A549 (cell line): Measurements from ENCODE around the gene NINL. TPM values are rescaled to one million over a fixed set of nuclear protein-coding genes. Genes with fewer than 3 reads are reported as not detected.

Experiments
- ATAC-seq, 2 experiments: fragments of 200-7000 bp in 1 of 2; fragments of >200 bp in 1 of 2; cut with Nextera tagmentation in 1 of 2; cut with Tn5 transposase in 1 of 2; 3 replicates each; pipeline versions ENCODE4 v1.8.0 to v1.9.1; 2018 to 2020; ENCODE audit warnings: mild to moderate bottlenecking in 1 of 2, moderate library complexity in 1 of 2
- CTCF ChIA-PET: fragments of 300-600 bp; sonication (Branson Sonifier 250); formaldehyde crosslinking; extraction: SDS; loops from one replicate; lab custom pipeline; 2021; ENCODE audit warnings: antibody characterized with exemption, inconsistent platforms; lab: Yijun Ruan, JAX
- POLR2A ChIA-PET: fragments of 350-600 bp; formaldehyde crosslinking; extraction: SDS; loops from one replicate; lab custom pipeline; 2021; ENCODE audit warnings: antibody characterized with exemption, inconsistent platforms; lab: Yijun Ruan, JAX
- DNase-seq, 2 experiments: peaks; one replicate each; pipeline versions ENCODE4 v3.0.0 to v3.0.0-alpha.2; 2011 to 2016; ENCODE audit warnings: low read depth in 1 of 2, low spot score in 1 of 2
- FAIRE-seq: peaks from 2 replicates; lab custom pipeline; 2011; peaks lifted over from hg19 to GRCh38; lab: Jason Lieb, UNC
- H3K27ac ChIP-seq, 2 experiments: fragments of >200 bp; sonication (Bioruptor Twin); formaldehyde crosslinking; 3 replicates each; pipeline ENCODE4 v1.5.1; 2016 to 2017
- H3K4me1 ChIP-seq: fragments of >200 bp; sonication (Bioruptor Twin); formaldehyde crosslinking; 3 replicates; pipeline ENCODE4 v1.6.1; 2016
- H3K4me2 ChIP-seq: fragments of >200 bp; sonication (Bioruptor Twin); formaldehyde crosslinking; 3 replicates; pipeline ENCODE4 v1.6.1; 2016
- H3K4me3 ChIP-seq: fragments of >200 bp; sonication (Bioruptor Twin); formaldehyde crosslinking; 3 replicates; pipeline ENCODE4 v1.5.1; 2016
- H3K9me3 ChIP-seq: fragments of >200 bp; sonication (Bioruptor Twin); formaldehyde crosslinking; 3 replicates; pipeline ENCODE4 v1.6.1; 2016
- CBX8 ChIP-seq: fragments of 200-600 bp; sonication (generic); IDR thresholded peaks from 2 replicates; pipeline ENCODE4 v1.6.1; 2016
- CHD4 ChIP-seq: fragments of 200-600 bp; sonication (generic); IDR thresholded peaks from 2 replicates; pipeline ENCODE4 v1.6.1; 2016; ENCODE audit warnings: antibody characterized with exemption, mild to moderate bottlenecking, borderline replicate concordance
- HEYL ChIP-seq: fragments of 250-450 bp; sonication (Bioruptor Pico); IDR thresholded peaks from 2 replicates; pipeline ENCODE4 v1.8.0; 2021; ENCODE audit warnings: mild to moderate bottlenecking, moderate library complexity
- JUN ChIP-seq, 2 experiments: fragments of >200 bp; sonication (Bioruptor Twin); formaldehyde crosslinking; IDR thresholded peaks; 2 replicates in 1 of 2; 3 replicates in 1 of 2; pipeline ENCODE4 v1.6.1; 2016 to 2017
- JUNB ChIP-seq: fragments of >200 bp; sonication (Bioruptor Twin); formaldehyde crosslinking; IDR thresholded peaks from 2 replicates; pipeline ENCODE4 v1.6.1; 2016
- KDM5A ChIP-seq: fragments of 200-600 bp; sonication (generic); IDR thresholded peaks from 2 replicates; pipeline ENCODE4 v1.6.1; 2016; ENCODE audit warnings: antibody characterized with exemption, mild to moderate bottlenecking
- MYC ChIP-seq: IDR thresholded peaks from 2 replicates; pipeline ENCODE4 v1.6.1; 2012; ENCODE audit warnings: mild to moderate bottlenecking, inconsistent platforms, low read length, improper control_type of control experiment, borderline replicate concordance
- NFE2L2 ChIP-seq: fragments of 150-350 bp; conservative IDR thresholded peaks from 2 replicates; pipeline ENCODE4 v1.6.1; 2014; ENCODE audit warnings: low read length
- POLR2A ChIP-seq: IDR thresholded peaks from 2 replicates; pipeline ENCODE4 v1.6.1; 2012; ENCODE audit warnings: mild to moderate bottlenecking, low read length
- SREBF2 ChIP-seq: fragments of 450-650 bp; IDR thresholded peaks from 2 replicates; pipeline ENCODE4 v1.6.1; 2014; ENCODE audit warnings: mild to moderate bottlenecking, moderate library complexity
- TP53 ChIP-seq: fragments of 250-450 bp; sonication (Bioruptor Pico); IDR thresholded peaks from 2 replicates; pipeline ENCODE4 v1.5.0; 2021; ENCODE audit warnings: mild to moderate bottlenecking, moderate library complexity
- ZC3H11A ChIP-seq: fragments of 450-650 bp; IDR thresholded peaks from 2 replicates; pipeline ENCODE4 v1.6.1; 2014; ENCODE audit warnings: antibody characterized with exemption, mild to moderate bottlenecking
- ZSCAN20 ChIP-seq: fragments of 250-450 bp; sonication (Bioruptor Pico); IDR thresholded peaks from 2 replicates; pipeline ENCODE4 v1.8.0; 2022; ENCODE audit warnings: mild to moderate bottlenecking, moderate library complexity
- WGBS: methylation state at CpG from one replicate; pipeline ENCODE4 v1.1.6; 2017; ENCODE audit errors: missing lambda C conversion rate; 5-methylcytosine and 5-hydroxymethylcytosine counted together
- polyA plus RNA-seq, 4 experiments: library from polyadenylated mRNA; depleted of rRNA in 3 of 4; stranded (reverse); fragments of >200 nt; fragmentation: RNase III in 1 of 4; extraction: RNeasy Plus Mini Kit Qiagen cat#74134 plus additional on column Dnase treatment in 1 of 4; gene quantifications; 2 replicates in 3 of 4; 3 replicates in 1 of 4; pipeline ENCODE4 v1.2.3, GENCODE V29; 2011 to 2017
- TF ChIP-seq, protein P1 (sequence below): fragments of 450-650 bp; IDR thresholded peaks from 2 replicates; pipeline ENCODE4 v1.6.1; 2014; ENCODE audit warnings: antibody characterized with exemption
- TF ChIP-seq, protein P2 (sequence below): fragments of 150-350 bp; IDR thresholded peaks from 2 replicates; pipeline ENCODE4 v1.6.1; 2014; ENCODE audit warnings: low read depth, mild to moderate bottlenecking, low read length
- TF ChIP-seq, protein P3 (sequence below): fragments of 250-450 bp; sonication (Bioruptor Pico); IDR thresholded peaks from 2 replicates; pipeline ENCODE4 v1.5.0; 2021; ENCODE audit warnings: mild to moderate bottlenecking, moderate library complexity, borderline replicate concordance
- TF ChIP-seq, protein P4 (sequence below): fragments of >200 bp; sonication (Bioruptor Twin); formaldehyde crosslinking; IDR thresholded peaks from 3 replicates; pipeline ENCODE4 v1.6.1; 2016
- TF ChIP-seq, protein P5 (sequence below): IDR thresholded peaks from 2 replicates; pipeline ENCODE4 v1.6.1; 2012
- TF ChIP-seq, protein P6 (sequence below): fragments of >200 bp; sonication (Bioruptor Twin); formaldehyde crosslinking; IDR thresholded peaks from 3 replicates; pipeline ENCODE4 v1.5.1; 2016

NINL gene
- polyA plus RNA-seq, 2 of the 4 experiments (the other 2 are of a cell fraction), result 20.2 to 22.4 TPM

DNA sequence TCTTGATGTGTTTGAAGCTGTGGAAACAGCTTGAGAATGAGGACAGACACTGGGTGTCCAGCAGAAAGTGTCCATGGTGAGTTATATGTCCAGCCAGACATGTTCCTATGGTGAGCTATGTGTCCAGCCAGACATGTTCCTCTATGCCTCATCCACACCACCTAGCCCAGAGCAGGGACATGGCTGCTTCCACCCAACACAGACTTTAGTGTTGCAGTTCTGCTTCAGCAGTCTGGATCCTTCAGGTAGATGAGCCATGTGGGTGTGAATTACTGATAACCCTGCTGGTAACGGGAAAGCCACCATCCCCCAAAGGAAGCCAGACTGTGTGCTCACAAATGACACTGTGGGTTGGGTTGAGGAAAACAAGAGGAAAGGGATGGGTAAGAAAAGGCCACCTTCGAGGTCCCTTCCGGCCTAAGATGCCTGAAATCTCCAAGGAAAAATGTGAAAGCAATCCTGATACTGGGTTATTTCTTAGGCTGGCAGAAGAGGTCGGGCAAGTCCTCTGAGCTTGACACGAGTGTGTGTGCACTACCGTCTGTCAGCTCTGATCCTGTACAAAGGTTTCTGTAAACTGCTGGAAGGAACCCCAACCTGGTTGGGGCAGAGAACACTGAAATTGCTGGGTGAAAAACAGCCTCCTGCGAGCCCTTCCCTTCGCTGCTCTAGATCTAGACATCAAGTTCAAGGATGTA, 77.8 kb downstream of the NINL start:
- peaks cover 24% of the 10 kb centered on the region for H3K4me1 ChIP-seq
- 52% methylated on average over 8 of the region's 8 CpGs for WGBS
- peak; percentile 48 to 52 for ATAC-seq
- ChIA-PET POLR2A (interaction anchor here (0.8 to 1.3 kb wide), 3 partner anchors 18 to 78 kb away, joined by 3 to 5 read pairs (median 4); partner anchors contain the start of gene NINL), CTCF (interaction anchor here (0.9 to 2.8 kb wide), 5 partner anchors 15 to 69 kb away, joined by 3 to 8 read pairs (median 4); no protein-coding TSS in a partner anchor)
- H3K9me3 ChIP-seq, result no peaks in the 10 kb centered on the region
- no peak for DNase-seq
- peak; percentile 13 for FAIRE-seq
- peak overlapping the region; percentile 62 for H3K4me2 ChIP-seq
- H3K4me3 ChIP-seq, result no peak overlapping the region
- peak overlapping the region; percentile 87 to 93 for H3K27ac ChIP-seq
- TF ChIP-seq HEYL (CRISPR knock-in tag), result no peak
- TF ChIP-seq NFE2L2, result no peak
- TF ChIP-seq, protein P1, sequence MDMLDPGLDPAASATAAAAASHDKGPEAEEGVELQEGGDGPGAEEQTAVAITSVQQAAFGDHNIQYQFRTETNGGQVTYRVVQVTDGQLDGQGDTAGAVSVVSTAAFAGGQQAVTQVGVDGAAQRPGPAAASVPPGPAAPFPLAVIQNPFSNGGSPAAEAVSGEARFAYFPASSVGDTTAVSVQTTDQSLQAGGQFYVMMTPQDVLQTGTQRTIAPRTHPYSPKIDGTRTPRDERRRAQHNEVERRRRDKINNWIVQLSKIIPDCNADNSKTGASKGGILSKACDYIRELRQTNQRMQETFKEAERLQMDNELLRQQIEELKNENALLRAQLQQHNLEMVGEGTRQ, result no peak
- TF ChIP-seq, all 56 proteins: peak for 0

DNA sequence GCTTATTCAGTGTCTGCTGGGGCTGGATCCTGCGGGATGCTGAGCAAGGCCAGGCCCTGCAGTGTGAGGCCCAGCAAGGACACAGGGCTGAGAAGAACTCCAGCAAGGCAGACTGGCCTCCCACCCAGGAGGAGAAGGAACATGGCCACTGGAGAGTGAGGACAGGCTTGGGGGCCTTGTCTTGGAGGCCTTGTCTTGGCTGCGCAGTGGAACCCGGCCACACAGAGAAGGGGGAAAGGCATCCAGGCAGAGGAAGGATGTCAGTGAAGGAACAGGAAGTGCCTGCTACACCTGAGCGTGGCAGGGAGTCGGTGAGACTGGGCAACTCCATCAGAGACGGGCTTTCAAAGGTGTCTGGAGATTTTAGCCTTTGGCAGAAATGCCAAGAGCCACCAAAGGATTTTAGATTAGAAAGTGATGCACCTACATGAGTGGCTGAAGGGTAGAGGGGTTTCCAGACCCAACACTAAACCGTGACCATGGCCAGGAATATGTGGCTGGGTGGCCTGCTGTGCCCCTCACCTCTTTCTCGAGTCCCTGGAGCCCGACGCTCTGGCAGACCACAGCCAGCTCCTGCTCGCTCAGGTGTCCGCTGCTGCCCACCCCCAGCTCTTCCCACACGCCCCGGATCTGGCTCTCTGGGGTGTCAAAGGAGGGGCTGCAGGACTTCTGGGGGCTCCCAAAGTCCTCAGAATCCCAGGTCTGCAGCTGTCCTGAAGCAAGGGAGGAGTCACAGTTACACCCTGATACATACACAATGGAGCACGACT, 80.8 kb downstream of the NINL start:
- H3K9me3 ChIP-seq, result no peaks in the 10 kb centered on the region
- 91% methylated on average over 15 of the region's 15 CpGs for WGBS
- POLR2A ChIA-PET, result interaction anchor here (0.6 kb wide), 1 partner anchor 79 kb away, joined by 3 read pairs; no protein-coding TSS in a partner anchor
- no peak for ATAC-seq
- TF ChIP-seq, protein P2, sequence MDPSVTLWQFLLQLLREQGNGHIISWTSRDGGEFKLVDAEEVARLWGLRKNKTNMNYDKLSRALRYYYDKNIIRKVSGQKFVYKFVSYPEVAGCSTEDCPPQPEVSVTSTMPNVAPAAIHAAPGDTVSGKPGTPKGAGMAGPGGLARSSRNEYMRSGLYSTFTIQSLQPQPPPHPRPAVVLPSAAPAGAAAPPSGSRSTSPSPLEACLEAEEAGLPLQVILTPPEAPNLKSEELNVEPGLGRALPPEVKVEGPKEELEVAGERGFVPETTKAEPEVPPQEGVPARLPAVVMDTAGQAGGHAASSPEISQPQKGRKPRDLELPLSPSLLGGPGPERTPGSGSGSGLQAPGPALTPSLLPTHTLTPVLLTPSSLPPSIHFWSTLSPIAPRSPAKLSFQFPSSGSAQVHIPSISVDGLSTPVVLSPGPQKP, result no peak
- TF ChIP-seq SREBF2, result no peak
- TF ChIP-seq MYC, result no peak
- no peak for TF ChIP-seq POLR2A
- TF ChIP-seq, protein P3, sequence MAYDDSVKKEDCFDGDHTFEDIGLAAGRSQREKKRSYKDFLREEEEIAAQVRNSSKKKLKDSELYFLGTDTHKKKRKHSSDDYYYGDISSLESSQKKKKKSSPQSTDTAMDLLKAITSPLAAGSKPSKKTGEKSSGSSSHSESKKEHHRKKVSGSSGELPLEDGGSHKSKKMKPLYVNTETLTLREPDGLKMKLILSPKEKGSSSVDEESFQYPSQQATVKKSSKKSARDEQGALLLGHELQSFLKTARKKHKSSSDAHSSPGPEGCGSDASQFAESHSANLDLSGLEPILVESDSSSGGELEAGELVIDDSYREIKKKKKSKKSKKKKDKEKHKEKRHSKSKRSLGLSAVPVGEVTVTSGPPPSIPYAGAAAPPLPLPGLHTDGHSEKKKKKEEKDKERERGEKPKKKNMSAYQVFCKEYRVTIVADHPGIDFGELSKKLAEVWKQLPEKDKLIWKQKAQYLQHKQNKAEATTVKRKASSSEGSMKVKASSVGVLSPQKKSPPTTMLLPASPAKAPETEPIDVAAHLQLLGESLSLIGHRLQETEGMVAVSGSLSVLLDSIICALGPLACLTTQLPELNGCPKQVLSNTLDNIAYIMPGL, result no peak
- no peak for TF ChIP-seq ZC3H11A
- DNase-seq, result no peak
- CTCF ChIA-PET, result interaction anchor here (1.1 kb wide), 1 partner anchor 12 kb away, joined by 3 read pairs; no protein-coding TSS in a partner anchor
- H3K4me3 ChIP-seq, result no peak overlapping the region
- H3K4me1 ChIP-seq, result peaks cover 24% of the 10 kb centered on the region
- H3K27ac ChIP-seq, result no peak overlapping the region
- FAIRE-seq, result no peak
- H3K4me2 ChIP-seq, result no peak overlapping the region

DNA sequence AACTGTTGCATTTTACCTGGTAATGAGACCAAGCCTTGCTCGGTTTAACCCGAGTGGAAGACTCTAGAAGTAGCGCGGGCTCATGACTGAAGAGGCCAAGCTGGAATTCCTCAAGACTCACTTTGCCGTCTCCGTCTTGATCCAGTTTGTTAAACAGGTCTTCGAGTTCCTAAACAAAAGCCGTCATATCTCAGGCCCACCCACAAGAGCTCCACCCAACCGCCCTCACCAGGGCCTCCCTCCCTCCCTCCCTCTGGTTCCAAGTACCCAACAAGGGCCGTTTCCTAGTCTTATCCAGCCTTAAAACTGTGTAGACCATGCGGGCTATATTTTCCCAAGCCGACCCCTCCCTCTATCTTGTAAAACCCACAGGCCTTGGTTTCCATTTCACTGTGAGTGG, 81.4 kb downstream of the NINL start:
- Histone ChIP-seq H3K4me2 (no peak overlapping the region), H3K9me3 (no peaks in the 10 kb centered on the region), H3K27ac (no peak overlapping the region), H3K4me3 (no peak overlapping the region), H3K4me1 (peaks cover 21% of the 10 kb centered on the region)
- FAIRE-seq (no peak), DNase-seq (no peak), ATAC-seq (no peak)
- CTCF ChIA-PET, result interaction anchor here (1.1 to 1.3 kb wide), 3 partner anchors 11 to 38 kb away, joined by 3 read pairs; no protein-coding TSS in a partner anchor
- POLR2A ChIA-PET, result no interaction called here
- WGBS, result 93% methylated on average over 12 of the region's 12 CpGs
- TF ChIP-seq, protein P1, result no peak
- TF ChIP-seq TP53 (CRISPR knock-in tag), result no peak
- TF ChIP-seq ZSCAN20, result no peak
- TF ChIP-seq KDM5A, result no peak
- TF ChIP-seq, protein P4, sequence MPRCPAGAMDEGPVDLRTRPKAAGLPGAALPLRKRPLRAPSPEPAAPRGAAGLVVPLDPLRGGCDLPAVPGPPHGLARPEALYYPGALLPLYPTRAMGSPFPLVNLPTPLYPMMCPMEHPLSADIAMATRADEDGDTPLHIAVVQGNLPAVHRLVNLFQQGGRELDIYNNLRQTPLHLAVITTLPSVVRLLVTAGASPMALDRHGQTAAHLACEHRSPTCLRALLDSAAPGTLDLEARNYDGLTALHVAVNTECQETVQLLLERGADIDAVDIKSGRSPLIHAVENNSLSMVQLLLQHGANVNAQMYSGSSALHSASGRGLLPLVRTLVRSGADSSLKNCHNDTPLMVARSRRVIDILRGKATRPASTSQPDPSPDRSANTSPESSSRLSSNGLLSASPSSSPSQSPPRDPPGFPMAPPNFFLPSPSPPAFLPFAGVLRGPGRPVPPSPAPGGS, result no peak
- no peak for TF ChIP-seq JUNB
- no peak for TF ChIP-seq CBX8
- TF ChIP-seq, protein P5, sequence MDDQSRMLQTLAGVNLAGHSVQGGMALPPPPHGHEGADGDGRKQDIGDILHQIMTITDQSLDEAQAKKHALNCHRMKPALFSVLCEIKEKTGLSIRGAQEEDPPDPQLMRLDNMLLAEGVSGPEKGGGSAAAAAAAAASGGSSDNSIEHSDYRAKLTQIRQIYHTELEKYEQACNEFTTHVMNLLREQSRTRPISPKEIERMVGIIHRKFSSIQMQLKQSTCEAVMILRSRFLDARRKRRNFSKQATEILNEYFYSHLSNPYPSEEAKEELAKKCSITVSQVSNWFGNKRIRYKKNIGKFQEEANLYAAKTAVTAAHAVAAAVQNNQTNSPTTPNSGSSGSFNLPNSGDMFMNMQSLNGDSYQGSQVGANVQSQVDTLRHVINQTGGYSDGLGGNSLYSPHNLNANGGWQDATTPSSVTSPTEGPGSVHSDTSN, result no peak
- TF ChIP-seq, protein P6, sequence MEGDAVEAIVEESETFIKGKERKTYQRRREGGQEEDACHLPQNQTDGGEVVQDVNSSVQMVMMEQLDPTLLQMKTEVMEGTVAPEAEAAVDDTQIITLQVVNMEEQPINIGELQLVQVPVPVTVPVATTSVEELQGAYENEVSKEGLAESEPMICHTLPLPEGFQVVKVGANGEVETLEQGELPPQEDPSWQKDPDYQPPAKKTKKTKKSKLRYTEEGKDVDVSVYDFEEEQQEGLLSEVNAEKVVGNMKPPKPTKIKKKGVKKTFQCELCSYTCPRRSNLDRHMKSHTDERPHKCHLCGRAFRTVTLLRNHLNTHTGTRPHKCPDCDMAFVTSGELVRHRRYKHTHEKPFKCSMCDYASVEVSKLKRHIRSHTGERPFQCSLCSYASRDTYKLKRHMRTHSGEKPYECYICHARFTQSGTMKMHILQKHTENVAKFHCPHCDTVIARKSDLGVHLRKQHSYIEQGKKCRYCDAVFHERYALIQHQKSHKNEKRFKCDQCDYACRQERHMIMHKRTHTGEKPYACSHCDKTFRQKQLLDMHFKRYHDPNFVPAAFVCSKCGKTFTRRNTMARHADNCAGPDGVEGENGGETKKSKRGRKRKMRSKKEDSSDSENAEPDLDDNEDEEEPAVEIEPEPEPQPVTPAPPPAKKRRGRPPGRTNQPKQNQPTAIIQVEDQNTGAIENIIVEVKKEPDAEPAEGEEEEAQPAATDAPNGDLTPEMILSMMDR, result no peak
- TF ChIP-seq JUN (IDR thresholded peaks at IDR 0.05), result no peak
- TF ChIP-seq CHD4, result no peak
- TF ChIP-seq, protein P3, result no peak
